Neural cell (in vitro differentiated cells): ENCODE results near the gene VPREB3.

ENCODE experiments used
- EP300 ChIP-seq: fragments of 450-650 bp; conservative IDR thresholded peaks from 2 replicates; pipeline ENCODE4 v1.6.1; 2014; ENCODE audit warnings: antibody characterized with exemption, mild to moderate bottlenecking, moderate library complexity; ENCODE audit not compliant: poor library complexity, severe bottlenecking
- EZH2 ChIP-seq: fragments of 200-600, 300-800 bp; shearing (Covaris generic), sonication (generic); IDR thresholded peaks from 2 replicates; pipeline ENCODE4 v1.6.1; 2014; ENCODE audit warnings: antibody characterized with exemption, low read length, borderline replicate concordance, mild to moderate bottlenecking; ENCODE audit not compliant: insufficient read depth, poor library complexity, severe bottlenecking
- MXI1 ChIP-seq: fragments of 450-650 bp; conservative IDR thresholded peaks from 2 replicates; pipeline ENCODE4 v1.6.1; 2014; ENCODE audit warnings: antibody characterized with exemption, mild to moderate bottlenecking; ENCODE audit not compliant: poor library complexity, severe bottlenecking
- SMC3 ChIP-seq: fragments of 450-650 bp; conservative IDR thresholded peaks from 2 replicates; pipeline ENCODE4 v1.6.1; 2014; ENCODE audit warnings: antibody characterized with exemption, mild to moderate bottlenecking, moderate library complexity; ENCODE audit not compliant: poor library complexity
- TAF1 ChIP-seq: IDR thresholded peaks from 2 replicates; pipeline ENCODE4 v1.6.1; 2012; ENCODE audit warnings: low read depth
- TF ChIP-seq, protein P1 (sequence below): fragments of 450-650 bp; IDR thresholded peaks from 2 replicates; pipeline ENCODE4 v1.5.1; 2014; ENCODE audit warnings: antibody characterized with exemption, mild to moderate bottlenecking, moderate library complexity; ENCODE audit not compliant: poor library complexity, severe bottlenecking

DNA sequence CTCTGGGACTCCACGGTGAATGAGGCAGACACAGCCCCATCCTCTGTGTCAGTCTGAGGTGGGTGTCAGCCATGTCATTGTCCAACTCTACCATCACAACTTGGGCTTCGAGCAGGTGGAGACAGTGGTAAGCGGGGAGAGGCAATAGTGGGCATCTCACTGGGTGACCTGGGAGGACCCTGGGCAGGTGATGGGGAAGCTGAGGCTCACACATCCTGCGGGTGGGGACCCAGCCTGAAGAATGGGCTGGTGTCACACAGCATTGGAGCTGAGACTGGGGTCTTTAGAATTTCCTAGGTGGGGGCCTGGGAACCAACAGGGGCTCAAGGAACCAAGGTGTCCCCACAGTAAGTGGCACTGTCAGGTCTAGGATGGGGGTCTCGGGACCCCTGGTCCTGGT lies 25.5 kb upstream of the VPREB3 start:
- TF ChIP-seq, protein P1, sequence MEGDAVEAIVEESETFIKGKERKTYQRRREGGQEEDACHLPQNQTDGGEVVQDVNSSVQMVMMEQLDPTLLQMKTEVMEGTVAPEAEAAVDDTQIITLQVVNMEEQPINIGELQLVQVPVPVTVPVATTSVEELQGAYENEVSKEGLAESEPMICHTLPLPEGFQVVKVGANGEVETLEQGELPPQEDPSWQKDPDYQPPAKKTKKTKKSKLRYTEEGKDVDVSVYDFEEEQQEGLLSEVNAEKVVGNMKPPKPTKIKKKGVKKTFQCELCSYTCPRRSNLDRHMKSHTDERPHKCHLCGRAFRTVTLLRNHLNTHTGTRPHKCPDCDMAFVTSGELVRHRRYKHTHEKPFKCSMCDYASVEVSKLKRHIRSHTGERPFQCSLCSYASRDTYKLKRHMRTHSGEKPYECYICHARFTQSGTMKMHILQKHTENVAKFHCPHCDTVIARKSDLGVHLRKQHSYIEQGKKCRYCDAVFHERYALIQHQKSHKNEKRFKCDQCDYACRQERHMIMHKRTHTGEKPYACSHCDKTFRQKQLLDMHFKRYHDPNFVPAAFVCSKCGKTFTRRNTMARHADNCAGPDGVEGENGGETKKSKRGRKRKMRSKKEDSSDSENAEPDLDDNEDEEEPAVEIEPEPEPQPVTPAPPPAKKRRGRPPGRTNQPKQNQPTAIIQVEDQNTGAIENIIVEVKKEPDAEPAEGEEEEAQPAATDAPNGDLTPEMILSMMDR: no peak
- TF ChIP-seq MXI1 (no peak), EP300 (no peak), EZH2 (no peak), TAF1 (no peak), SMC3 (no peak)
